ENCODE results near the gene SIRPD.

The SIRPD gene

GRCh38 chr20:1494436-1494835 lies 63.1 kb downstream of the SIRPD start:
- no peak for DNase-seq (ENCODE audit: low spot score)

- no peak for DNase-seq (ENCODE audit: low spot score)
Measured at GRCh38 chr20:1493536-1493935, 64.0 kb downstream of the SIRPD start.

GRCh38 chr20:1491860-1492642 lies 65.5 kb downstream of the SIRPD start:
- no peak for DNase-seq (ENCODE audit: low spot score)

GRCh38 chr20:1491281-1491840 lies 66.1 kb downstream of the SIRPD start, which contains the start of gene SIRPB2:
SIRPB2 (minus strand) TSS chr20:1491420; CDS start chr20:1491359, 61 bp downstream.
- DNase-seq (ENCODE audit: low spot score) = no peak

- no peak for DNase-seq (ENCODE audit: low spot score)
Measured at GRCh38 chr20:1490643-1491195, 66.8 kb downstream of the SIRPD start.

GRCh38 chr20:1489764-1490436 lies 67.6 kb downstream of the SIRPD start:
- peak; percentile 34 for DNase-seq (ENCODE audit: low spot score)

- DNase-seq (ENCODE audit: low spot score) = no peak
Measured at GRCh38 chr20:1489325-1489724, 68.2 kb downstream of the SIRPD start.

- DNase-seq (ENCODE audit: low spot score) = no peak
Measured at GRCh38 chr20:1486566-1486965, 70.9 kb downstream of the SIRPD start.

- no peak for DNase-seq (ENCODE audit: low spot score)
Measured at GRCh38 chr20:1484438-1485116, 72.9 kb downstream of the SIRPD start.

Data from GM03348 (cell line).